ENCODE measurements around the gene SPRR1A. TPM values are rescaled to one million over a fixed set of nuclear protein-coding genes. Genes with fewer than 3 reads are reported as not detected.

The SPRR1A gene
- total RNA-seq, 1 donor from 2014 or later: not detected

GRCh38 chr1:152995842-152996241, 12.0 kb downstream of the SPRR1A start:
- Mint-ChIP-seq H3K4me1 (ENCODE audit: unreplicated experiment) (peaks cover 22% of the 10 kb centered on the region), H3K27me3 (ENCODE audit: unreplicated experiment) (no peaks in the 10 kb centered on the region), H3K4me3 (ENCODE audit: unreplicated experiment) (no peak overlapping the region), H3K9me3 (ENCODE audit: unreplicated experiment) (no peaks in the 10 kb centered on the region), H3K36me3 (ENCODE audit: low read depth, unreplicated experiment) (no peaks in the 10 kb centered on the region), H3K27ac (ENCODE audit: unreplicated experiment) (no peak overlapping the region)
- no peak for TF ChIP-seq CTCF (IDR thresholded peaks at IDR 0.05; ENCODE audit: unreplicated experiment)
- no peak for DNase-seq (ENCODE audit: low spot score)

GRCh38 chr1:152996633-152997400, 12.9 kb downstream of the SPRR1A start:
- no peak overlapping the region for H3K4me3 Mint-ChIP-seq (ENCODE audit: unreplicated experiment)
- peaks cover 1% of the 10 kb centered on the region for H3K27me3 Mint-ChIP-seq (ENCODE audit: unreplicated experiment)
- no peak for DNase-seq (ENCODE audit: low spot score)
- H3K27ac Mint-ChIP-seq (ENCODE audit: unreplicated experiment): peak overlapping the region; percentile 84
- H3K9me3 Mint-ChIP-seq (ENCODE audit: unreplicated experiment): no peaks in the 10 kb centered on the region
- peaks cover 24% of the 10 kb centered on the region for H3K4me1 Mint-ChIP-seq (ENCODE audit: unreplicated experiment)
- H3K36me3 Mint-ChIP-seq (ENCODE audit: low read depth, unreplicated experiment): no peaks in the 10 kb centered on the region
- no peak for TF ChIP-seq CTCF (IDR thresholded peaks at IDR 0.05; ENCODE audit: unreplicated experiment)

GRCh38 chr1:152997901-152998300, 14.0 kb downstream of the SPRR1A start:
- Mint-ChIP-seq H3K36me3 (ENCODE audit: low read depth, unreplicated experiment) (no peaks in the 10 kb centered on the region), H3K9me3 (ENCODE audit: unreplicated experiment) (no peaks in the 10 kb centered on the region), H3K4me3 (ENCODE audit: unreplicated experiment) (no peak overlapping the region), H3K4me1 (ENCODE audit: unreplicated experiment) (peaks cover 24% of the 10 kb centered on the region), H3K27ac (ENCODE audit: unreplicated experiment) (no peak overlapping the region), H3K27me3 (ENCODE audit: unreplicated experiment) (peaks cover 1% of the 10 kb centered on the region)
- TF ChIP-seq CTCF (IDR thresholded peaks at IDR 0.05; ENCODE audit: unreplicated experiment): no peak
- no peak for DNase-seq (ENCODE audit: low spot score)

GRCh38 chr1:152998476-152998875, 14.6 kb downstream of the SPRR1A start:
- H3K4me3 Mint-ChIP-seq (ENCODE audit: unreplicated experiment): no peak overlapping the region
- no peak for DNase-seq (ENCODE audit: low spot score)
- H3K36me3 Mint-ChIP-seq (ENCODE audit: low read depth, unreplicated experiment): no peaks in the 10 kb centered on the region
- H3K4me1 Mint-ChIP-seq (ENCODE audit: unreplicated experiment): peaks cover 24% of the 10 kb centered on the region
- TF ChIP-seq CTCF (IDR thresholded peaks at IDR 0.05; ENCODE audit: unreplicated experiment): no peak
- H3K27me3 Mint-ChIP-seq (ENCODE audit: unreplicated experiment): peaks cover 2% of the 10 kb centered on the region
- H3K9me3 Mint-ChIP-seq (ENCODE audit: unreplicated experiment): no peaks in the 10 kb centered on the region
- H3K27ac Mint-ChIP-seq (ENCODE audit: unreplicated experiment): no peak overlapping the region

GRCh38 chr1:152999818-153000217, 15.9 kb downstream of the SPRR1A start:
- H3K9me3 Mint-ChIP-seq (ENCODE audit: unreplicated experiment): no peaks in the 10 kb centered on the region
- H3K36me3 Mint-ChIP-seq (ENCODE audit: low read depth, unreplicated experiment): no peaks in the 10 kb centered on the region
- peaks cover 24% of the 10 kb centered on the region for H3K4me1 Mint-ChIP-seq (ENCODE audit: unreplicated experiment)
- H3K4me3 Mint-ChIP-seq (ENCODE audit: unreplicated experiment): no peak overlapping the region
- DNase-seq (ENCODE audit: low spot score): no peak
- TF ChIP-seq CTCF (IDR thresholded peaks at IDR 0.05; ENCODE audit: unreplicated experiment): no peak
- peaks cover 2% of the 10 kb centered on the region for H3K27me3 Mint-ChIP-seq (ENCODE audit: unreplicated experiment)
- peak overlapping the region; percentile 10 for H3K27ac Mint-ChIP-seq (ENCODE audit: unreplicated experiment)
